K562 (cell line): ENCODE measurements around the gene MDH2. TPM values are rescaled to one million over a fixed set of nuclear protein-coding genes. Genes with fewer than 3 reads are reported as not detected.

Experiments used
- CCNT2 ChIP-seq: IDR thresholded peaks from 2 replicates; pipeline ENCODE4 v1.6.1; 2011; ENCODE audit warnings: borderline replicate concordance, low read depth, mild to moderate bottlenecking, moderate library complexity, mixed read lengths, low read length; ENCODE audit not compliant: insufficient read length; ENCODE audit errors: extremely low read depth
- CHD1 ChIP-seq: fragments of 200-600 bp; sonication (generic); IDR thresholded peaks from one replicate; pipeline ENCODE4 v1.6.1; 2012; ENCODE audit warnings: mild to moderate bottlenecking, moderate library complexity, low read length, inconsistent platforms
- E2F5 ChIP-seq: sonication (generic); formaldehyde crosslinking; IDR thresholded peaks from 2 replicates; pipeline ENCODE4 v1.8.0; 2022; ENCODE audit warnings: mild to moderate bottlenecking, missing genetic modification reagents
- ELF4 ChIP-seq: fragments of 450-650 bp; formaldehyde crosslinking; IDR thresholded peaks from 2 replicates; pipeline ENCODE4 v1.4.0; 2022; ENCODE audit warnings: missing genetic modification characterization
- FOS ChIP-seq: IDR thresholded peaks from 3 replicates; pipeline ENCODE4 v1.6.1; 2011; ENCODE audit not compliant: insufficient read length; ENCODE audit errors: extremely low read depth
- FOXK1 ChIP-seq: sonication (generic); formaldehyde crosslinking; IDR thresholded peaks from 2 replicates; pipeline ENCODE4 v1.8.0; 2022; ENCODE audit warnings: missing genetic modification reagents, mild to moderate bottlenecking, borderline replicate concordance
- HMGXB4 ChIP-seq: sonication (generic); formaldehyde crosslinking; IDR thresholded peaks from 2 replicates; pipeline ENCODE4 v1.8.1; 2023; ENCODE audit warnings: mild to moderate bottlenecking, missing genetic modification reagents
- MAFG ChIP-seq: fragments of 450-650 bp; conservative IDR thresholded peaks from 2 replicates; pipeline ENCODE4 v1.6.1; 2016; ENCODE audit warnings: missing genetic modification characterization, missing compliant biosample characterization
- MIER1 ChIP-seq: fragments of 450-650 bp; IDR thresholded peaks from 2 replicates; pipeline ENCODE4 v1.6.1; 2016; ENCODE audit warnings: antibody characterized with exemption, mild to moderate bottlenecking, low read depth
- NCOA2 ChIP-seq, 2 experiments: fragments of 450-650 bp; IDR thresholded peaks; 2 replicates each; pipeline ENCODE4 v1.6.1; 2018; ENCODE audit warnings: mild to moderate bottlenecking in 2 of 2, moderate library complexity in 1 of 2; ENCODE audit not compliant: partially characterized antibody in 2 of 2
- PBX2 ChIP-seq, 2 experiments: IDR thresholded peaks in 1 of 2; conservative IDR thresholded peaks in 1 of 2; 2 replicates each; pipeline ENCODE4 v1.6.1; 2016; ENCODE audit warnings: low read depth in 2 of 2, mild to moderate bottlenecking in 1 of 2, missing compliant biosample characterization in 1 of 2, missing genetic modification characterization in 1 of 2, moderate library complexity in 1 of 2
- PTBP1 ChIP-seq: fragments of 200-400 bp; formaldehyde crosslinking; IDR thresholded peaks from 2 replicates; pipeline ENCODE4 v1.6.1; 2017; ENCODE audit warnings: low read depth, low read length
- RFX1 ChIP-seq: fragments of 450-650 bp; IDR thresholded peaks from 2 replicates; pipeline ENCODE4 v1.6.1; 2016; ENCODE audit warnings: mild to moderate bottlenecking, moderate library complexity
- SREBF2 ChIP-seq: sonication (generic); formaldehyde crosslinking; IDR thresholded peaks from 2 replicates; pipeline ENCODE4 v1.4.0; 2020; ENCODE audit warnings: mild to moderate bottlenecking, missing genetic modification reagents
- TAF7 ChIP-seq: fragments of 450-650 bp; IDR thresholded peaks from 2 replicates; pipeline ENCODE4 v1.6.1; 2016; ENCODE audit warnings: missing genetic modification characterization, missing compliant biosample characterization
- TCF3 ChIP-seq: sonication (generic); formaldehyde crosslinking; IDR thresholded peaks from 2 replicates; pipeline ENCODE4 v1.4.0; 2020; ENCODE audit warnings: mild to moderate bottlenecking, missing genetic modification reagents
- TRIM25 ChIP-seq: fragments of 450-650 bp; IDR thresholded peaks from 2 replicates; pipeline ENCODE4 v1.7.0; 2016; ENCODE audit warnings: borderline replicate concordance
- WHSC1 ChIP-seq: IDR thresholded peaks from one replicate; pipeline ENCODE4 v1.6.1; 2012; ENCODE audit warnings: low read length, control low read depth, inconsistent platforms
- ZFPM2 ChIP-seq: fragments of 250-450 bp; sonication (Bioruptor Pico); IDR thresholded peaks from 2 replicates; pipeline ENCODE4 v1.5.1; 2022; ENCODE audit warnings: mild to moderate bottlenecking
- ZNF23 ChIP-seq: fragments of 250-450 bp; sonication (Bioruptor Pico); IDR thresholded peaks from 2 replicates; pipeline ENCODE4 v1.4.0; 2020; ENCODE audit warnings: mild to moderate bottlenecking
- ZNF347 ChIP-seq: fragments of 450-650 bp; formaldehyde crosslinking; IDR thresholded peaks from 2 replicates; pipeline ENCODE4 v1.4.0; 2020; ENCODE audit warnings: low read depth, mild to moderate bottlenecking, moderate library complexity
- ZNF717 ChIP-seq: fragments of 250-450 bp; sonication (Bioruptor Pico); IDR thresholded peaks from 2 replicates; pipeline ENCODE4 v1.5.0; 2021
- polyA plus RNA-seq, 8 experiments: library from polyadenylated mRNA; depleted of rRNA in 4 of 8; stranded (reverse) in 5 of 8; unstranded in 3 of 8; fragments of >200 nt; fragmentation: Nextera tagmentation in 2 of 8; fragmentation: Illumina TruSeq in 1 of 8; extraction: Ambion mirVana in 2 of 8; extraction: Trizol in 1 of 8; gene quantifications; 2 replicates each; pipeline versions ENCODE4 v1.2.1 to v1.2.3, GENCODE V29; 2011 to 2014; ENCODE audit warnings: inconsistent platforms in 1 of 8, missing spikeins in 1 of 8
- total RNA-seq, 7 experiments: library from RNA; depleted of rRNA in 6 of 7; stranded (reverse); fragments of >200 nt in 6 of 7; fragmentation: Illumina TruSeq in 2 of 7; extraction: Trizol in 2 of 7; gene quantifications; 2 replicates each; pipeline versions ENCODE4 v1.2.1 to v1.2.3, GENCODE V29; 2011 to 2021; ENCODE audit warnings: low replicate concordance in 1 of 7

Gene MDH2
- total and polyA plus RNA-seq, 9 of the 15 experiments (the other 6 are each of a cell fraction or from before 2014, with no cell fraction given), result 106 to 701 (median 242) TPM

- TF ChIP-seq PBX2 (CRISPR knock-in tag; IDR thresholded peaks at IDR 0.05; ENCODE audit: low read depth) (no peak), PBX2 (tag; conservative IDR thresholded peaks at IDR 0.05; ENCODE audit: low read depth) (no peak), TCF3 (CRISPR knock-in tag) (peak; percentile 7; the same call in 1 of the 2 replicates), WHSC1 (no peak), SREBF2 (CRISPR knock-in tag) (peak; percentile 89; the same call in 1 of the 2 replicates), NCOA2 (IDR thresholded peaks at IDR 0.05; ENCODE audit: partially characterized antibody in 2 of 2) (no peak), CHD1 (no peak), ZNF717 (CRISPR knock-in tag) (no peak), ELF4 (CRISPR knock-in tag) (no peak), MAFG (no peak), ZNF347 (no peak), TRIM25 (0 out of 2 replicates have a peak, but pooled peaks have one; percentile 11), FOS (no peak), TAF7 (peak; percentile 37; the same call in 1 of the 2 replicates), HMGXB4 (CRISPR knock-in tag) (no peak), E2F5 (CRISPR knock-in tag) (peak; percentile 86; the same call in 1 of the 2 replicates), PTBP1 (0 out of 2 replicates have a peak, but pooled peaks have one; percentile 35), ZFPM2 (peak; percentile 21; the same call in 1 of the 2 replicates), MIER1 (peak; percentile 47; the same call in 1 of the 2 replicates), CCNT2 (no peak), FOXK1 (CRISPR knock-in tag) (no peak), RFX1 (no peak), ZNF23 (CRISPR knock-in tag) (no peak)
These were observed 548 bp upstream of the MDH2 start (continued) for GRCh38 chr7:76047305-76047810.
